Cardiac fibroblast (primary cell): Measurements from ENCODE around the gene KRT8.

ENCODE experiments used
- DNase-seq, 2 donors: peaks; one replicate each; pipeline versions ENCODE4 v3.0.0 to v3.0.0-alpha.2; 2010; ENCODE audit warnings: low read depth in 2 of 2
- H3K4me3 ChIP-seq, 2 donors: replicated peaks in 1 of 2; 1 replicate in 1 of 2; 2 replicates in 1 of 2; pipeline ENCODE4 v1.5.1; 2011; ENCODE audit warnings: low read depth in 2 of 2, low read length in 2 of 2, mild to moderate bottlenecking in 2 of 2, moderate library complexity in 1 of 2
- CTCF ChIP-seq: IDR thresholded peaks from one replicate; pipeline ENCODE4 v1.5.1; 2011; ENCODE audit warnings: low read depth, mild to moderate bottlenecking, low read length, inconsistent platforms

The KRT8 gene

GRCh38 chr12:52904509-52905300 lies at the start of gene KRT8:
KRT8 (minus strand) TSS chr12:52905076; CDS start chr12:52904981, 95 bp downstream.
- DNase-seq: peak in 1 of 2 donors; percentile 60
- H3K4me3 ChIP-seq: peak within 1 kb of the TSS in 1 of 2 donors; percentile 41

GRCh38 chr12:52953181-52953841 lies 48.4 kb upstream of the KRT8 start:
- DNase-seq: no peak
- H3K4me3 ChIP-seq: no peak overlapping the region
- TF ChIP-seq CTCF: no peak

- peak; percentile 9 to 41 for DNase-seq
- no peak for TF ChIP-seq CTCF
- peak overlapping the region in 1 of 2 donors; percentile 80 for H3K4me3 ChIP-seq
Measured at GRCh38 chr12:52952076-52952801, 47.4 kb upstream of the KRT8 start.

- TF ChIP-seq CTCF: no peak
- peak overlapping the region in 1 of 2 donors; percentile 80 for H3K4me3 ChIP-seq
Measured at GRCh38 chr12:52951640-52952039, 46.8 kb upstream of the KRT8 start.

GRCh38 chr12:52951126-52951525 lies 46.2 kb upstream of the KRT8 start:
- no peak for DNase-seq
- no peak for TF ChIP-seq CTCF
- peak overlapping the region in 1 of 2 donors; percentile 80 for H3K4me3 ChIP-seq

More at GRCh38 chr12:52951640-52952039, 46.8 kb upstream of the KRT8 start:
- DNase-seq: no peak

- DNase-seq: no peak
- TF ChIP-seq CTCF: no peak
- peak overlapping the region; percentile 79 to 80 for H3K4me3 ChIP-seq
Measured at GRCh38 chr12:52950553-52950952, 45.7 kb upstream of the KRT8 start.
